Measurements from ENCODE around the gene KRT71. TPM values are rescaled to one million over a fixed set of nuclear protein-coding genes. Genes with fewer than 3 reads are reported as not detected.
A peak's percentile ranks its signal among the peaks of the same experiment; 100 is the strongest.

Gene KRT71
- total and polyA plus RNA-seq, 2 of the 8 experiments (the other 6 are each of a cell fraction or from before 2014, with no cell fraction given): not detected

DNA sequence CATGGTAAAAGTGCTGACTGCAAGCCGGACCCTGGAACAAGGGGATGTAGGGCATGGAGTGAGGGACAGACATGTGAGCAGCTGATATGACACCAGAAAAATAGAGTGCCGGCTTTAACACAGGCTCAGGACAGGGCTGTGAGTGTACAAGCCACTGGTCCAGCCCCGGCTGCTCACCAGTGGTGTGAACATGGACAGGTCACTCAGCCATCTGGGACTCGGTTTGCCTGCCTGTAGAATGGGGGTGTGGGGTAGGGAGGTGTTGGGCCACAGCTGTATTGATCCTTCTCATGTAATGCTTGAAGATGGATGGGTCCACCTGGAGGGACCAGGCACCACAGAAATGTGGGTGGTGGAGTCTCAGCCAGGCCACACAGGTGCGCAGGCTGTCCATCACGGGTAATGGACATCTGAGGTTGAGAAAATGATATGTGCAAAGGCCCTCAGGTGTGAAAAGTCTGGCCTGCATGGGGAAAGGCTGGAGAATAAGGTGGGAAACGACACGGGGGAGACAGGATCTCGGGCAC, 31.3 kb upstream of the KRT71 start:
- POLR2A ChIA-PET (ENCODE audit: partially characterized antibody): no interaction called here
- no peak overlapping the region for H2AFZ ChIP-seq (ENCODE audit: low read length)
- DNase-seq (ENCODE audit: low read depth in 1 of 2, low spot score in 2 of 2): no peak
- H3K79me2 ChIP-seq (ENCODE audit: control insufficient read depth in 1 of 2, insufficient read depth in 2 of 2, low read length in 2 of 2): no peaks in the 10 kb centered on the region
- no peak overlapping the region for H3K4ac ChIP-seq (replicated peaks; ENCODE audit: insufficient read length, low read depth, low read length)
- no peaks in the 10 kb centered on the region for H3K36me3 ChIP-seq (ENCODE audit: control insufficient read depth in 2 of 4, insufficient read depth in 4 of 4, low read length in 3 of 4)
- no peak overlapping the region for H3K23ac ChIP-seq (ENCODE audit: insufficient read length)
- H3K4me1 ChIP-seq (replicated peaks in 1 of 4; ENCODE audit: control insufficient read depth in 3 of 4, insufficient read depth in 4 of 4, low read length in 3 of 4): no peaks in the 10 kb centered on the region
- TF ChIP-seq EGR1 (IDR thresholded peaks at IDR 0.05; ENCODE audit: borderline replicate concordance, low read depth, low read length) (no peak), SAP30 (IDR thresholded peaks at IDR 0.05; ENCODE audit: insufficient read depth, insufficient replicate concordance, low read length) (no peak), RAD21 (IDR thresholded peaks at IDR 0.05 in 1 of 2, conservative IDR thresholded peaks at IDR 0.05 in 1 of 2; ENCODE audit: low read depth in 2 of 2, low read length in 2 of 2) (no peak), NANOG (IDR thresholded peaks at IDR 0.05; ENCODE audit: insufficient read depth, low read depth, low read length, poor library complexity, severe bottlenecking) (no peak), GABPA (IDR thresholded peaks at IDR 0.05; ENCODE audit: borderline replicate concordance, insufficient read depth, low read length) (no peak), RNF2 (IDR thresholded peaks at IDR 0.05; ENCODE audit: borderline replicate concordance, low read depth, low read length, missing control alignments, poor library complexity, severe bottlenecking) (no peak), HDAC6 (IDR thresholded peaks at IDR 0.05; ENCODE audit: low read depth, low read length) (no peak), CEBPB (IDR thresholded peaks at IDR 0.05; ENCODE audit: low read depth, low read length) (no peak)
- no peaks in the 10 kb centered on the region for H4K20me1 ChIP-seq (replicated peaks in 1 of 2; ENCODE audit: control insufficient read depth in 1 of 2, insufficient read depth in 2 of 2, low read length in 2 of 2)
- H2BK5ac ChIP-seq (ENCODE audit: low read depth, low read length): no peak overlapping the region
- H2BK12ac ChIP-seq (ENCODE audit: low read depth, low read length): no peak overlapping the region
- WGBS, 2 experiments (ENCODE audit: extremely low coverage in 1 of 2, insufficient coverage in 1 of 2, insufficient read length in 1 of 2, insufficient replicate concordance in 2 of 2, low coverage in 1 of 2, low lambda C conversion rate in 2 of 2, missing lambda C conversion rate in 1 of 2): 91% methylated on average over 9 of the region's 9 CpGs; no CpG with 5 or more reads in 1 of the 2 experiments
- H4K8ac ChIP-seq (ENCODE audit: extremely low read depth, insufficient read depth, low read length): no peak overlapping the region
- no peak overlapping the region for H2BK120ac ChIP-seq (replicated peaks; ENCODE audit: low read depth, low read length)
- H3K18ac ChIP-seq (ENCODE audit: extremely low read depth, low read length): no peak overlapping the region
- no peaks in the 10 kb centered on the region for H3K23me2 ChIP-seq (ENCODE audit: low read depth, low read length)
- H3K14ac ChIP-seq (ENCODE audit: insufficient read length): no peak overlapping the region
- no peak overlapping the region for H4K91ac ChIP-seq (replicated peaks; ENCODE audit: insufficient read length, low read length)
- no peak overlapping the region for H4K5ac ChIP-seq (ENCODE audit: insufficient read length, low read depth, low read length)
- H3K56ac ChIP-seq (replicated peaks; ENCODE audit: insufficient read length, low read depth, low read length): no peak overlapping the region
- 0 out of 2 replicates have a peak overlapping the region, but pooled peaks have one; percentile 3 for H2AK5ac ChIP-seq (ENCODE audit: low read depth, low read length)
- no peak overlapping the region for H3K9ac ChIP-seq (replicated peaks in 1 of 4; ENCODE audit: extremely low read depth in 1 of 4, low read depth in 3 of 4, low read length in 3 of 4)
- no peaks in the 10 kb centered on the region for H3K79me1 ChIP-seq (ENCODE audit: low read depth, low read length)
- H2BK20ac ChIP-seq (ENCODE audit: low read length): no peak overlapping the region
- no peak overlapping the region for H3K4me2 ChIP-seq (ENCODE audit: insufficient read depth in 1 of 2, low read depth in 2 of 2, low read length in 2 of 2)
- no peak overlapping the region for H3K4me3 ChIP-seq (ENCODE audit: extremely low read depth in 1 of 4, insufficient read depth in 2 of 4, low read depth in 3 of 4, low read length in 4 of 4)
- FAIRE-seq: no peak
- H2BK15ac ChIP-seq (ENCODE audit: low read length): no peak overlapping the region
- no peak overlapping the region for H3K27ac ChIP-seq (ENCODE audit: low read depth, low read length)
- no peaks in the 10 kb centered on the region for H3K9me3 ChIP-seq (ENCODE audit: insufficient read depth in 2 of 2, low read depth in 1 of 2, low read length in 1 of 2)
- H3K27me3 ChIP-seq (replicated peaks in 1 of 4; ENCODE audit: control insufficient read depth in 3 of 4, extremely low read depth in 1 of 4, insufficient read depth in 3 of 4, low read length in 3 of 4): no peaks in the 10 kb centered on the region; a peak in 1 of 7 replicates
- CTCF ChIA-PET (ENCODE audit: partially characterized antibody): interaction anchor here (0.8 to 23.2 kb wide), 28 partner anchors 9 to 444 kb away, joined by 3 to 502 read pairs (median 6); partner anchors contain the start of gene KRT74

Measured in H1 (cell line).